TTC549 (cell line): ENCODE results near the gene VEPH1.

Experiments used
- FAIRE-seq: peaks from 2 replicates; lab custom pipeline; 2012; peaks lifted over from hg19 to GRCh38; lab: Jason Lieb, UNC

VEPH1 gene

GRCh38 chr3:157472648-157473047, 30.6 kb downstream of the VEPH1 start:
- FAIRE-seq = no peak

GRCh38 chr3:157471064-157471463, 32.2 kb downstream of the VEPH1 start:
- FAIRE-seq = no peak

GRCh38 chr3:157469561-157470294, 33.5 kb downstream of the VEPH1 start:
- no peak for FAIRE-seq

- no peak for FAIRE-seq
These were observed 36.0 kb downstream of the VEPH1 start for GRCh38 chr3:157467200-157467599.

- no peak for FAIRE-seq
These were observed 37.5 kb downstream of the VEPH1 start for GRCh38 chr3:157465741-157466140.

- no peak for FAIRE-seq
These were observed 38.9 kb downstream of the VEPH1 start for GRCh38 chr3:157464321-157464720.

- no peak for FAIRE-seq
These were observed 39.4 kb downstream of the VEPH1 start for GRCh38 chr3:157463816-157464215.

GRCh38 chr3:157460253-157460652, 43.0 kb downstream of the VEPH1 start:
- no peak for FAIRE-seq

GRCh38 chr3:157459706-157460105, 43.5 kb downstream of the VEPH1 start:
- no peak for FAIRE-seq

- no peak for FAIRE-seq
These were observed 49.4 kb downstream of the VEPH1 start for GRCh38 chr3:157453824-157454223.

- FAIRE-seq = no peak
These were observed 51.1 kb downstream of the VEPH1 start for GRCh38 chr3:157452097-157452496.

GRCh38 chr3:157447026-157447694, 56.1 kb downstream of the VEPH1 start:
- FAIRE-seq = no peak

- no peak for FAIRE-seq
These were observed 57.4 kb downstream of the VEPH1 start for GRCh38 chr3:157445857-157446256.

GRCh38 chr3:157444797-157445184, 58.4 kb downstream of the VEPH1 start:
- no peak for FAIRE-seq

GRCh38 chr3:157443905-157444796, 59.1 kb downstream of the VEPH1 start:
- FAIRE-seq = no peak

- no peak for FAIRE-seq
These were observed 60.5 kb downstream of the VEPH1 start for GRCh38 chr3:157442729-157443128.

GRCh38 chr3:157441102-157441624, 62.1 kb downstream of the VEPH1 start:
- FAIRE-seq = no peak

- no peak for FAIRE-seq
These were observed 65.0 kb downstream of the VEPH1 start for GRCh38 chr3:157438194-157438730.

- FAIRE-seq = no peak
These were observed 66.5 kb downstream of the VEPH1 start, which contains the start of gene PTX3 for GRCh38 chr3:157436583-157437291. PTX3 (plus strand) TSS chr3:157436850; CDS start chr3:157436934, 84 bp downstream.

- no peak for FAIRE-seq
These were observed 73.5 kb downstream of the VEPH1 start for GRCh38 chr3:157429708-157430107.

- no peak for FAIRE-seq
These were observed 74.4 kb downstream of the VEPH1 start for GRCh38 chr3:157428853-157429252.

GRCh38 chr3:157427901-157428300, 75.3 kb downstream of the VEPH1 start:
- no peak for FAIRE-seq
